ENCODE results near the gene TBC1D9B.

The TBC1D9B gene

GRCh38 chr5:179866241-179867078 lies 41.2 kb downstream of the TBC1D9B start:
- Histone ChIP-seq H2BK120ac (ENCODE audit: low read depth, low read length) (no peak overlapping the region), H2BK15ac (replicated peaks; ENCODE audit: low read depth) (no peak overlapping the region), H4K5ac (ENCODE audit: low read length) (no peak overlapping the region), H3K4ac (ENCODE audit: low read depth, low read length) (no peak overlapping the region), H3K4me1 (ENCODE audit: control insufficient read depth, low read depth, low read length) (no peaks in the 10 kb centered on the region), H4K8ac (ENCODE audit: low read depth, low read length) (no peak overlapping the region), H3K9ac (ENCODE audit: low read length) (no peak overlapping the region), H3K36me3 (ENCODE audit: control insufficient read depth, insufficient read depth, low read length) (peaks cover 5% of the 10 kb centered on the region), H3K18ac (ENCODE audit: low read length) (no peak overlapping the region), H3K4me2 (ENCODE audit: low read length) (no peak overlapping the region), H3K27ac (ENCODE audit: low read depth, low read length) (no peak overlapping the region), H3K4me3 (ENCODE audit: low read length) (no peak overlapping the region), H3K56ac (ENCODE audit: low read length) (no peak overlapping the region), H2AK5ac (ENCODE audit: low read length) (no peak overlapping the region), H3K27me3 (ENCODE audit: insufficient read depth, low read length, poor library complexity) (no peaks in the 10 kb centered on the region), H3K23ac (ENCODE audit: low read length) (no peak overlapping the region), H2BK5ac (ENCODE audit: low read length) (no peak overlapping the region), H3K79me1 (ENCODE audit: low read length) (no peaks in the 10 kb centered on the region), H3K79me2 (ENCODE audit: control insufficient read depth, insufficient read depth, low read length) (no peaks in the 10 kb centered on the region)
- WGBS (ENCODE audit: extremely low coverage, insufficient coverage, low lambda C conversion rate), result no CpG with 5 or more reads among the region's 21 CpGs
- DNase-seq, result no peak

GRCh38 chr5:179865491-179866240 lies 42.0 kb downstream of the TBC1D9B start:
- DNase-seq, result no peak
- H2BK120ac ChIP-seq (ENCODE audit: low read depth, low read length), result no peak overlapping the region
- H3K18ac ChIP-seq (ENCODE audit: low read length), result no peak overlapping the region
- peaks cover 5% of the 10 kb centered on the region for H3K36me3 ChIP-seq (ENCODE audit: control insufficient read depth, insufficient read depth, low read length)
- H3K79me2 ChIP-seq (ENCODE audit: control insufficient read depth, insufficient read depth, low read length), result no peaks in the 10 kb centered on the region
- no peak overlapping the region for H2AK5ac ChIP-seq (ENCODE audit: low read length)
- no peaks in the 10 kb centered on the region for H3K79me1 ChIP-seq (ENCODE audit: low read length)
- H2BK5ac ChIP-seq (ENCODE audit: low read length), result no peak overlapping the region
- H3K9ac ChIP-seq (ENCODE audit: low read length), result no peak overlapping the region
- H3K23ac ChIP-seq (ENCODE audit: low read length), result no peak overlapping the region
- H3K56ac ChIP-seq (ENCODE audit: low read length), result no peak overlapping the region
- no peaks in the 10 kb centered on the region for H3K4me1 ChIP-seq (ENCODE audit: control insufficient read depth, low read depth, low read length)
- no peak overlapping the region for H3K27ac ChIP-seq (ENCODE audit: low read depth, low read length)
- no CpG with 5 or more reads among the region's 15 CpGs for WGBS (ENCODE audit: extremely low coverage, insufficient coverage, low lambda C conversion rate)
- H2BK15ac ChIP-seq (replicated peaks; ENCODE audit: low read depth), result no peak overlapping the region
- no peak overlapping the region for H3K4me2 ChIP-seq (ENCODE audit: low read length)
- no peak overlapping the region for H4K8ac ChIP-seq (ENCODE audit: low read depth, low read length)
- H3K4ac ChIP-seq (ENCODE audit: low read depth, low read length), result no peak overlapping the region
- H3K27me3 ChIP-seq (ENCODE audit: insufficient read depth, low read length, poor library complexity), result no peaks in the 10 kb centered on the region
- no peak overlapping the region for H4K5ac ChIP-seq (ENCODE audit: low read length)
- H3K4me3 ChIP-seq (ENCODE audit: low read length), result no peak overlapping the region

GRCh38 chr5:179864686-179865085 lies 43.0 kb downstream of the TBC1D9B start:
- H2AK5ac ChIP-seq (ENCODE audit: low read length), result no peak overlapping the region
- no peak overlapping the region for H4K8ac ChIP-seq (ENCODE audit: low read depth, low read length)
- no peak overlapping the region for H3K56ac ChIP-seq (ENCODE audit: low read length)
- H3K18ac ChIP-seq (ENCODE audit: low read length), result no peak overlapping the region
- H3K79me1 ChIP-seq (ENCODE audit: low read length), result no peaks in the 10 kb centered on the region
- no peak overlapping the region for H3K23ac ChIP-seq (ENCODE audit: low read length)
- H3K4ac ChIP-seq (ENCODE audit: low read depth, low read length), result no peak overlapping the region
- H3K36me3 ChIP-seq (ENCODE audit: control insufficient read depth, insufficient read depth, low read length), result peaks cover 5% of the 10 kb centered on the region
- no CpG with 5 or more reads among the region's 7 CpGs for WGBS (ENCODE audit: extremely low coverage, insufficient coverage, low lambda C conversion rate)
- DNase-seq, result no peak
- H4K5ac ChIP-seq (ENCODE audit: low read length), result no peak overlapping the region
- H3K9ac ChIP-seq (ENCODE audit: low read length), result no peak overlapping the region
- H3K4me1 ChIP-seq (ENCODE audit: control insufficient read depth, low read depth, low read length), result no peaks in the 10 kb centered on the region
- no peak overlapping the region for H2BK15ac ChIP-seq (replicated peaks; ENCODE audit: low read depth)
- no peak overlapping the region for H2BK5ac ChIP-seq (ENCODE audit: low read length)
- no peak overlapping the region for H2BK120ac ChIP-seq (ENCODE audit: low read depth, low read length)
- H3K27ac ChIP-seq (ENCODE audit: low read depth, low read length), result no peak overlapping the region
- no peak overlapping the region for H3K4me2 ChIP-seq (ENCODE audit: low read length)
- no peak overlapping the region for H3K4me3 ChIP-seq (ENCODE audit: low read length)
- H3K27me3 ChIP-seq (ENCODE audit: insufficient read depth, low read length, poor library complexity), result no peaks in the 10 kb centered on the region
- no peaks in the 10 kb centered on the region for H3K79me2 ChIP-seq (ENCODE audit: control insufficient read depth, insufficient read depth, low read length)

- Histone ChIP-seq H4K8ac (ENCODE audit: low read depth, low read length) (no peak overlapping the region), H3K27me3 (ENCODE audit: insufficient read depth, low read length, poor library complexity) (no peaks in the 10 kb centered on the region), H3K79me1 (ENCODE audit: low read length) (no peaks in the 10 kb centered on the region), H3K4me3 (ENCODE audit: low read length) (no peak overlapping the region), H2BK5ac (ENCODE audit: low read length) (no peak overlapping the region), H4K5ac (ENCODE audit: low read length) (no peak overlapping the region), H3K4ac (ENCODE audit: low read depth, low read length) (no peak overlapping the region), H3K9ac (ENCODE audit: low read length) (no peak overlapping the region), H3K23ac (ENCODE audit: low read length) (no peak overlapping the region), H3K4me2 (ENCODE audit: low read length) (no peak overlapping the region), H3K4me1 (ENCODE audit: control insufficient read depth, low read depth, low read length) (no peaks in the 10 kb centered on the region), H3K18ac (ENCODE audit: low read length) (no peak overlapping the region), H3K56ac (ENCODE audit: low read length) (no peak overlapping the region), H2BK15ac (replicated peaks; ENCODE audit: low read depth) (no peak overlapping the region), H3K36me3 (ENCODE audit: control insufficient read depth, insufficient read depth, low read length) (peaks cover 5% of the 10 kb centered on the region), H3K27ac (ENCODE audit: low read depth, low read length) (no peak overlapping the region), H3K79me2 (ENCODE audit: control insufficient read depth, insufficient read depth, low read length) (no peaks in the 10 kb centered on the region), H2BK120ac (ENCODE audit: low read depth, low read length) (no peak overlapping the region), H2AK5ac (ENCODE audit: low read length) (no peak overlapping the region)
- no peak for DNase-seq
- no CpG with 5 or more reads among the region's 31 CpGs for WGBS (ENCODE audit: extremely low coverage, insufficient coverage, low lambda C conversion rate)
Measured at GRCh38 chr5:179863449-179864085, 44.1 kb downstream of the TBC1D9B start.

- Histone ChIP-seq H3K56ac (ENCODE audit: low read length) (no peak overlapping the region), H3K18ac (ENCODE audit: low read length) (no peak overlapping the region), H3K36me3 (ENCODE audit: control insufficient read depth, insufficient read depth, low read length) (peaks cover 5% of the 10 kb centered on the region), H2BK5ac (ENCODE audit: low read length) (no peak overlapping the region), H3K27me3 (ENCODE audit: insufficient read depth, low read length, poor library complexity) (no peaks in the 10 kb centered on the region), H4K5ac (ENCODE audit: low read length) (no peak overlapping the region), H3K4me2 (ENCODE audit: low read length) (no peak overlapping the region), H3K9ac (ENCODE audit: low read length) (no peak overlapping the region), H3K4me1 (ENCODE audit: control insufficient read depth, low read depth, low read length) (no peaks in the 10 kb centered on the region), H3K23ac (ENCODE audit: low read length) (no peak overlapping the region), H2BK15ac (replicated peaks; ENCODE audit: low read depth) (no peak overlapping the region), H3K4ac (ENCODE audit: low read depth, low read length) (no peak overlapping the region), H3K79me2 (ENCODE audit: control insufficient read depth, insufficient read depth, low read length) (no peaks in the 10 kb centered on the region), H3K79me1 (ENCODE audit: low read length) (no peaks in the 10 kb centered on the region), H3K4me3 (ENCODE audit: low read length) (no peak overlapping the region), H4K8ac (ENCODE audit: low read depth, low read length) (no peak overlapping the region), H2AK5ac (ENCODE audit: low read length) (no peak overlapping the region), H2BK120ac (ENCODE audit: low read depth, low read length) (no peak overlapping the region), H3K27ac (ENCODE audit: low read depth, low read length) (no peak overlapping the region)
- WGBS (ENCODE audit: extremely low coverage, insufficient coverage, low lambda C conversion rate), result no CpG with 5 or more reads among the region's 9 CpGs
- DNase-seq, result no peak
Measured at GRCh38 chr5:179862891-179863290, 44.8 kb downstream of the TBC1D9B start.
